ENCODE data around the gene ZNF189.

The ZNF189 gene

DNA sequence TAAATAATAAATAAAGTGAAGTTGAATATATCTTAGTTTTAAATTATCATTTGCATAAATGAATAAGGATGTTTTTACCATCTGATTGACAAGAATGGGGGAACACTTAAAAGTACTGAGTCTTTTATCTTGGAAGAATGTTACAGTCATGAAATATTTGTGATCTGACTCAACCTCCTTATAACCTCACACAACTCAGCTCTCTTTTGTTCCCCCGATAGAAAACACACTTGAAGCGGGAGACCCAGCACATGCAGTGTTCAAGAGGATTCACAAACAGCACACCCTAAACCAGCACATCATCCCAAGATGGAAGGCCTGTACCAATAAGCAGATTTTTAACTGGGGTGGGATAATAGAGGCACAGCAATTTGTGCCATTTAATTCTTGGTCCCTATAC is 29.4 kb upstream of the ZNF189 start:
- TF ChIP-seq YY1 (IDR thresholded peaks at IDR 0.05; ENCODE audit: low read depth) (no peak), FOXM1 (IDR thresholded peaks at IDR 0.05; ENCODE audit: borderline replicate concordance, low read depth) (no peak), CREB1 (IDR thresholded peaks at IDR 0.05; ENCODE audit: low read depth) (no peak), EP300 (IDR thresholded peaks at IDR 0.05; ENCODE audit: borderline replicate concordance) (no peak), RAD21 (IDR thresholded peaks at IDR 0.05; ENCODE audit: low read depth) (no peak), NFIC (IDR thresholded peaks at IDR 0.05) (no peak), CEBPB (IDR thresholded peaks at IDR 0.05) (no peak), TAF1 (IDR thresholded peaks at IDR 0.05; ENCODE audit: low read depth) (no peak), ZBTB7A (IDR thresholded peaks at IDR 0.05; ENCODE audit: low read depth) (no peak), TCF12 (IDR thresholded peaks at IDR 0.05; ENCODE audit: low read depth) (no peak), TEAD4 (IDR thresholded peaks at IDR 0.05) (no peak)
- TF ChIP-seq, protein P1, sequence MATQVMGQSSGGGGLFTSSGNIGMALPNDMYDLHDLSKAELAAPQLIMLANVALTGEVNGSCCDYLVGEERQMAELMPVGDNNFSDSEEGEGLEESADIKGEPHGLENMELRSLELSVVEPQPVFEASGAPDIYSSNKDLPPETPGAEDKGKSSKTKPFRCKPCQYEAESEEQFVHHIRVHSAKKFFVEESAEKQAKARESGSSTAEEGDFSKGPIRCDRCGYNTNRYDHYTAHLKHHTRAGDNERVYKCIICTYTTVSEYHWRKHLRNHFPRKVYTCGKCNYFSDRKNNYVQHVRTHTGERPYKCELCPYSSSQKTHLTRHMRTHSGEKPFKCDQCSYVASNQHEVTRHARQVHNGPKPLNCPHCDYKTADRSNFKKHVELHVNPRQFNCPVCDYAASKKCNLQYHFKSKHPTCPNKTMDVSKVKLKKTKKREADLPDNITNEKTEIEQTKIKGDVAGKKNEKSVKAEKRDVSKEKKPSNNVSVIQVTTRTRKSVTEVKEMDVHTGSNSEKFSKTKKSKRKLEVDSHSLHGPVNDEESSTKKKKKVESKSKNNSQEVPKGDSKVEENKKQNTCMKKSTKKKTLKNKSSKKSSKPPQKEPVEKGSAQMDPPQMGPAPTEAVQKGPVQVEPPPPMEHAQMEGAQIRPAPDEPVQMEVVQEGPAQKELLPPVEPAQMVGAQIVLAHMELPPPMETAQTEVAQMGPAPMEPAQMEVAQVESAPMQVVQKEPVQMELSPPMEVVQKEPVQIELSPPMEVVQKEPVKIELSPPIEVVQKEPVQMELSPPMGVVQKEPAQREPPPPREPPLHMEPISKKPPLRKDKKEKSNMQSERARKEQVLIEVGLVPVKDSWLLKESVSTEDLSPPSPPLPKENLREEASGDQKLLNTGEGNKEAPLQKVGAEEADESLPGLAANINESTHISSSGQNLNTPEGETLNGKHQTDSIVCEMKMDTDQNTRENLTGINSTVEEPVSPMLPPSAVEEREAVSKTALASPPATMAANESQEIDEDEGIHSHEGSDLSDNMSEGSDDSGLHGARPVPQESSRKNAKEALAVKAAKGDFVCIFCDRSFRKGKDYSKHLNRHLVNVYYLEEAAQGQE (IDR thresholded peaks at IDR 0.05; ENCODE audit: low read depth): no peak
- TF ChIP-seq, protein P2, sequence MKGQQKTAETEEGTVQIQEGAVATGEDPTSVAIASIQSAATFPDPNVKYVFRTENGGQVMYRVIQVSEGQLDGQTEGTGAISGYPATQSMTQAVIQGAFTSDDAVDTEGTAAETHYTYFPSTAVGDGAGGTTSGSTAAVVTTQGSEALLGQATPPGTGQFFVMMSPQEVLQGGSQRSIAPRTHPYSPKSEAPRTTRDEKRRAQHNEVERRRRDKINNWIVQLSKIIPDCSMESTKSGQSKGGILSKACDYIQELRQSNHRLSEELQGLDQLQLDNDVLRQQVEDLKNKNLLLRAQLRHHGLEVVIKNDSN (IDR thresholded peaks at IDR 0.05): no peak
- TF ChIP-seq, protein P3, sequence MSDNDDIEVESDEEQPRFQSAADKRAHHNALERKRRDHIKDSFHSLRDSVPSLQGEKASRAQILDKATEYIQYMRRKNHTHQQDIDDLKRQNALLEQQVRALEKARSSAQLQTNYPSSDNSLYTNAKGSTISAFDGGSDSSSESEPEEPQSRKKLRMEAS (IDR thresholded peaks at IDR 0.05): no peak

DNA sequence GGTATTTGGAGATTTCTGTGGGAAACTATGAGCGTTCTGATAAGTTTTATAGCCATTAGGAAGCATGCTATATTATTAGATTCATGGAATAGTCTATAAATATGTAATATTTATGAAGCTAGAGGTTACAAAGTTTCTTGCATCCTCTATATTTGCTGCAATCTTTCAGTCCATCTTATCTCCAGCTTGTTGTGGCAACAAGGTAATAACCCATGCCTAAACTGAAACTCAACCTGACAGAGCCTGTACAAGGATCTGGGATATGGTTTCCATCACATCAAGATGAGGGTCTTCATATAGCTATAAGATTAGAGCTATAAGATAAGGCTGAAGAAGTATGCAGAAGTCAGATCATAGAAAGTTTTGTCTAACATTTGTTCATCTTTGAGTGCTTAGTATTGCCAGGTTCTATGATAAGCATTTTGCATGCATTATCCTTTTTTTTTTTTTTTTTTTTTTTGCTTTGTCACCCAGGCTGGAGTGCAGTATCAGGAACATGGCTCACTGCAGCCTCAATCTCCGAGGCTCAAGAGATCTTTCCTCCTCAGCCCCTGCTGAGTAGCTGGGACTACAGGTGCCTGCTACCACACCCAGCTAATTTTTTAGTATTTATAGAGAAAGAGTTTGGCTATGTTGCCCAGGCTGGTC is 28.6 kb upstream of the ZNF189 start:
- TF ChIP-seq RAD21 (IDR thresholded peaks at IDR 0.05; ENCODE audit: low read depth) (no peak), TCF12 (IDR thresholded peaks at IDR 0.05; ENCODE audit: low read depth) (no peak)
- TF ChIP-seq, protein P1 (IDR thresholded peaks at IDR 0.05; ENCODE audit: low read depth): no peak

DNA sequence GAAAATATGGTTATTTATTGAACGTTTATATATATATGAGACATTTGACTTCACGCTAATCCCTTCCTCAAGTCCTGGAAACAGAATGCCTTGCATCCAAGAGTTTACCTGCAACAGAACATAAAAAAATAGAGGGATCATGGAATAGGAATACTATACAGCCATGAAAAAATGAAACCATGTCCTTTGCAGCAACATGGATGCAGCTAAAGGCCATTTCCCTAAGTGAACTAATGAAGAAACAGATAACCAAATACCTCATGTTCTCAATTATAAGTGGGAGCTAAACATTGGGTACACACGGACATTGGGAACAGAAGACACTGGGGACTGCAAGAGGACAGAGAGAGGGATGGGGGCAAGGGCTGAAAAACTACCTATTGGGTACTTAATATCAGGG is 26.8 kb upstream of the ZNF189 start:
- TF ChIP-seq ZBTB7A (IDR thresholded peaks at IDR 0.05; ENCODE audit: low read depth) (no peak), EGR1 (IDR thresholded peaks at IDR 0.05) (no peak)

DNA sequence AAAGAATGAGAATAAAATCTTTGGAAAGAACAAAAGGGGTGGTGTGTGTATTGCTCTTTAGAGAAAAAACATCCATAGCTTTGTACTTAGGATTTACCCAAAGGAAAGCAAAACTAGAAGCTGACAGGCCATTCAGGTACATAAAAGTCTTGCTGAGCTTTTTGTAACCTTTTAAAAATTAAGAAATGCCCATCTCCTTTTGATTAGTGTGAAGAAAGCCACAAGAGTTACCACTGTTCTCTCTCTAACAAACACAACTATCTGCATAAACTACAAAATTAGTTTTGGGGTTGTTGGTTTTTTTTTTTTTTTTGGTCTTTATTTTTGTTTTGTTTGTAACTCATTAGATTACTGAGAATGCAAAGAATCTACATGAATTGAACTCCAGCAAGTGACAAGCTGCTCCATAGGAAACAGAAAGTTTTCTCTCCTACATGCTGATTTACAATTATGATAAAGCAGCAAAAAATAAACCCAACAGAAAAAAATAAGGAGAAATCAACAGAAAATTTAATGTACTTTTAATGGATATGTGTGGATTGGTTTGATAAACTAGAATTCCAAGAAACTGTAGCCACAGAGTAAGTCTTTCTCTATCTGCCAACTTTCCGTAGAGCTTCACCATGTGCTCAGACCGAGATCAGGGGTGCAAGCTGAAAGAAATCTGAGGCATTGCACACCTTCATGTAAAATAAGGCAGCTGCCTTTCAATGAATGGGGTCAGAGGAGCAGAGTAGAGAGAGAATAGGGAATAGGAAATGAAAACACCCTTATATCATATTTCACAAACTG is 26.1 kb upstream of the ZNF189 start:
- TF ChIP-seq YY1 (IDR thresholded peaks at IDR 0.05; ENCODE audit: low read depth) (no peak), TAF1 (IDR thresholded peaks at IDR 0.05; ENCODE audit: low read depth) (no peak), TEAD4 (IDR thresholded peaks at IDR 0.05) (no peak), EGR1 (IDR thresholded peaks at IDR 0.05) (no peak), NFIC (IDR thresholded peaks at IDR 0.05) (no peak), ZBTB7A (IDR thresholded peaks at IDR 0.05; ENCODE audit: low read depth) (no peak)
- TF ChIP-seq, protein P1 (IDR thresholded peaks at IDR 0.05; ENCODE audit: low read depth): no peak

DNA sequence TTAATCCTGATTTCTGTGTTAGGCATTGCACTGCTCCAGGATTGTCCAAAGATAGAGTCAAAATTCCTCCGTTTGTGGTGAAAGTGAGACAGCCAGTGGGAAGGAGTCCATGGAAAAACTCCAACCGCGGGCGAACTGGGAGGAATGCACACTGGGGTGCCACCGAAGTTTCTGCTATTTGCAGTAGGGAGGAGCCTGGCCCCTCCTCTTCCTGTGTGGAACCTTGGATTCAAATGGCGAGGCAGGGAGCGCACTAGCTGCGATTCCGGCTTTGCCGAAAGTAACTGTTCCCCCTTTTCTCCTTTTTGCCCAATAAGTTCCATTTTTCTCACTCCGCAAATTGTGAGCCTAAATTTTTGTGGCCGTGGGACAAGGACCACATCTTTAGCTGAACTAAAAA is 23.1 kb upstream of the ZNF189 start:
- no peak for TF ChIP-seq FOXM1 (IDR thresholded peaks at IDR 0.05; ENCODE audit: borderline replicate concordance, low read depth)
